Spleen (tissue), 7 donors: ENCODE measurements around the gene APOC4.

ENCODE experiments used
- CTCF ChIP-seq, 11 experiments: fragments of 200-600 bp in 7 of 11; fragments of 450-650 bp in 4 of 11; sonication (generic) in 4 of 11; IDR thresholded peaks in 8 of 11; conservative IDR thresholded peaks in 3 of 11; 1 replicate in 7 of 11; 2 replicates in 4 of 11; pipeline versions ENCODE4 v1.4.0 to v1.8.0; 2016 to 2021; ENCODE audit warnings: antibody characterized with exemption in 11 of 11, inconsistent platforms in 4 of 11, mild to moderate bottlenecking in 1 of 11
- POLR2A ChIP-seq, 3 donors: fragments of 450-650 bp; IDR thresholded peaks; one replicate each; pipeline ENCODE4 v1.5.1; 2017; ENCODE audit warnings: antibody characterized with exemption in 3 of 3, mild to moderate bottlenecking in 1 of 3
- POLR2AphosphoS5 ChIP-seq, 3 donors: sonication (generic); formaldehyde crosslinking; IDR thresholded peaks; one replicate each; pipeline ENCODE4 v1.5.1; 2017; ENCODE audit warnings: antibody characterized with exemption in 3 of 3
- donor health status: DM: no; HTN: no; CAD: no; lungs with moderate emphysema.
- donor health status: DM: no; HTN: no; CAD: no.
- donor health status: DM: no; HTN: no; CAD: no.

- no peak for TF ChIP-seq CTCF (IDR thresholded peaks at IDR 0.05 in 8 of 11, conservative IDR thresholded peaks at IDR 0.05 in 3 of 11)
- no peak for TF ChIP-seq POLR2A (IDR thresholded peaks at IDR 0.05)
- TF ChIP-seq POLR2AphosphoS5 (IDR thresholded peaks at IDR 0.05) = no peak
Observed at GRCh38 chr19:44959691-44960090, 17.7 kb downstream of the APOC4 start.
